Measurements from ENCODE around the gene CARMIL3. TPM values are rescaled to one million over a fixed set of nuclear protein-coding genes. Genes with fewer than 3 reads are reported as not detected.

CARMIL3 gene
- total RNA-seq, 1 experiment from 2014 or later, result 0.71 TPM

- POLR2A ChIA-PET, result interaction anchor here (1.5 kb wide), 1 partner anchor 19 kb away, joined by 5 read pairs; the partner anchor contains the start of gene PCK2
- no peak for ATAC-seq
Observed at GRCh38 chr14:24074625-24075484, 23.0 kb downstream of the CARMIL3 start.

More at GRCh38 chr14:24074625-24075484, 23.0 kb downstream of the CARMIL3 start:
- peaks cover under 1 to 5% of the 10 kb centered on the region in 2 experiments; a peak in 2 of 4 replicates for H3K4me1 ChIP-seq (ENCODE audit: control insufficient read depth in 1 of 2, insufficient read depth in 2 of 2, low read length in 2 of 2)
- H3K4me2 ChIP-seq (ENCODE audit: low read length), result no peak overlapping the region
- no TSS peak for BruUV-seq (replicated peaks)
- H3K79me2 ChIP-seq (ENCODE audit: insufficient read depth, low read length), result no peaks in the 10 kb centered on the region
- no peak overlapping the region for H2AFZ ChIP-seq (ENCODE audit: low read depth, low read length, poor library complexity, severe bottlenecking)
- H3K36me3 ChIP-seq (ENCODE audit: control insufficient read depth in 1 of 2, insufficient read depth in 2 of 2, low read length in 2 of 2), result no peaks in the 10 kb centered on the region
- H3K4me3 ChIP-seq (replicated peaks in 1 of 2; ENCODE audit: low read depth in 1 of 2, low read length in 2 of 2), result no peak overlapping the region
- H3K9ac ChIP-seq (ENCODE audit: low read length), result no peak overlapping the region
- CTCF ChIA-PET, result no interaction called here
- no peaks in the 10 kb centered on the region for H3K9me2 ChIP-seq (ENCODE audit: insufficient read depth)
- no peak for TF ChIP-seq EZH2 (IDR thresholded peaks at IDR 0.05)
- TF ChIP-seq SP1 (IDR thresholded peaks at IDR 0.05; ENCODE audit: low read depth), result no peak
- TF ChIP-seq FOSL1 (IDR thresholded peaks at IDR 0.05; ENCODE audit: low read depth), result no peak
- TF ChIP-seq, protein P1, sequence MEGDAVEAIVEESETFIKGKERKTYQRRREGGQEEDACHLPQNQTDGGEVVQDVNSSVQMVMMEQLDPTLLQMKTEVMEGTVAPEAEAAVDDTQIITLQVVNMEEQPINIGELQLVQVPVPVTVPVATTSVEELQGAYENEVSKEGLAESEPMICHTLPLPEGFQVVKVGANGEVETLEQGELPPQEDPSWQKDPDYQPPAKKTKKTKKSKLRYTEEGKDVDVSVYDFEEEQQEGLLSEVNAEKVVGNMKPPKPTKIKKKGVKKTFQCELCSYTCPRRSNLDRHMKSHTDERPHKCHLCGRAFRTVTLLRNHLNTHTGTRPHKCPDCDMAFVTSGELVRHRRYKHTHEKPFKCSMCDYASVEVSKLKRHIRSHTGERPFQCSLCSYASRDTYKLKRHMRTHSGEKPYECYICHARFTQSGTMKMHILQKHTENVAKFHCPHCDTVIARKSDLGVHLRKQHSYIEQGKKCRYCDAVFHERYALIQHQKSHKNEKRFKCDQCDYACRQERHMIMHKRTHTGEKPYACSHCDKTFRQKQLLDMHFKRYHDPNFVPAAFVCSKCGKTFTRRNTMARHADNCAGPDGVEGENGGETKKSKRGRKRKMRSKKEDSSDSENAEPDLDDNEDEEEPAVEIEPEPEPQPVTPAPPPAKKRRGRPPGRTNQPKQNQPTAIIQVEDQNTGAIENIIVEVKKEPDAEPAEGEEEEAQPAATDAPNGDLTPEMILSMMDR (IDR thresholded peaks at IDR 0.05 in 2 of 3, conservative IDR thresholded peaks at IDR 0.05 in 1 of 3; ENCODE audit: borderline replicate concordance in 1 of 3, insufficient read depth in 1 of 3, low read depth in 2 of 3, low read length in 2 of 3), result no peak
- TF ChIP-seq CBX3 (IDR thresholded peaks at IDR 0.05; ENCODE audit: low read depth), result no peak
- no peak for TF ChIP-seq TCF7L2 (IDR thresholded peaks at IDR 0.05; ENCODE audit: borderline replicate concordance, extremely low read depth, insufficient read depth, insufficient read length)
- TF ChIP-seq RAD21 (IDR thresholded peaks at IDR 0.05; ENCODE audit: low read depth), result no peak
- TF ChIP-seq, protein P2, sequence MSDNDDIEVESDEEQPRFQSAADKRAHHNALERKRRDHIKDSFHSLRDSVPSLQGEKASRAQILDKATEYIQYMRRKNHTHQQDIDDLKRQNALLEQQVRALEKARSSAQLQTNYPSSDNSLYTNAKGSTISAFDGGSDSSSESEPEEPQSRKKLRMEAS (IDR thresholded peaks at IDR 0.05), result no peak
- no peak for TF ChIP-seq EZH2phosphoT487 (IDR thresholded peaks at IDR 0.05; ENCODE audit: borderline replicate concordance)
- TF ChIP-seq YY1 (IDR thresholded peaks at IDR 0.05; ENCODE audit: extremely low read depth, insufficient replicate concordance, low read depth, low read length), result no peak
- TF ChIP-seq SIN3A (IDR thresholded peaks at IDR 0.05; ENCODE audit: low read depth), result no peak
- intact Hi-C loops (cut with micrococcal nuclease), result no loop called here
- RAD21 ChIA-PET (ENCODE audit: low non-redundant PET in 1 of 2, low total read pairs in 2 of 2, uncharacterized antibody in 2 of 2, unreplicated experiment in 2 of 2), result no interaction called here
- no peak overlapping the region for H3K27ac ChIP-seq (ENCODE audit: low read depth, low read length)
- DNase-seq (ENCODE audit: low read depth, low spot score), result no peak
- H3K27me3 ChIP-seq (ENCODE audit: insufficient read depth, low read length), result peaks cover 7% of the 10 kb centered on the region; the same call in 1 of the 2 replicates
- no peaks in the 10 kb centered on the region for H4K20me1 ChIP-seq (ENCODE audit: insufficient read depth)
- H3K9me3 ChIP-seq (ENCODE audit: control insufficient read depth in 1 of 2, insufficient read depth in 1 of 2, low read depth in 1 of 2, low read length in 2 of 2), result no peaks in the 10 kb centered on the region

Data from HCT116 (cell line).